SJCRH30 (cell line): ENCODE results near the gene PUS3. TPM values are rescaled to one million over a fixed set of nuclear protein-coding genes. Genes with fewer than 3 reads are reported as not detected.

Source experiments
- DNase-seq, 2 experiments: peaks; one replicate each; pipeline ENCODE4 v3.0.0-alpha.2; 2015 to 2020
- H3K27ac ChIP-seq: fragments of 250-450 bp; sonication (Bioruptor Pico); 2 replicates; pipeline ENCODE4 v1.5.1; 2020; ENCODE audit warnings: mild to moderate bottlenecking, moderate library complexity
- H3K27me3 ChIP-seq: fragments of 250-450 bp; sonication (Bioruptor Pico); 2 replicates; pipeline ENCODE4 v1.5.1; 2020; ENCODE audit warnings: mild to moderate bottlenecking, moderate library complexity
- H3K36me3 ChIP-seq: fragments of 250-450 bp; sonication (Bioruptor Pico); 2 replicates; pipeline ENCODE4 v1.5.1; 2020; ENCODE audit warnings: mild to moderate bottlenecking, moderate library complexity
- H3K4me1 ChIP-seq: fragments of 250-450 bp; sonication (Bioruptor Pico); 2 replicates; pipeline ENCODE4 v1.5.1; 2020; ENCODE audit warnings: mild to moderate bottlenecking, moderate library complexity
- H3K4me3 ChIP-seq: fragments of 250-450 bp; sonication (Bioruptor Pico); 2 replicates; pipeline ENCODE4 v1.5.1; 2020; ENCODE audit warnings: mild to moderate bottlenecking, moderate library complexity
- H3K9me3 ChIP-seq: fragments of 250-450 bp; sonication (Bioruptor Pico); replicated peaks from 2 replicates; pipeline ENCODE4 v1.5.1; 2020; ENCODE audit warnings: mild to moderate bottlenecking, moderate library complexity
- total RNA-seq: library from RNA; depleted of rRNA; stranded (reverse); fragments of >200 nt; shearing (Covaris generic); gene quantifications from 2 replicates; pipeline ENCODE4 v1.2.3, GENCODE V29; 2014; rRNA removed

The PUS3 gene, protein sequence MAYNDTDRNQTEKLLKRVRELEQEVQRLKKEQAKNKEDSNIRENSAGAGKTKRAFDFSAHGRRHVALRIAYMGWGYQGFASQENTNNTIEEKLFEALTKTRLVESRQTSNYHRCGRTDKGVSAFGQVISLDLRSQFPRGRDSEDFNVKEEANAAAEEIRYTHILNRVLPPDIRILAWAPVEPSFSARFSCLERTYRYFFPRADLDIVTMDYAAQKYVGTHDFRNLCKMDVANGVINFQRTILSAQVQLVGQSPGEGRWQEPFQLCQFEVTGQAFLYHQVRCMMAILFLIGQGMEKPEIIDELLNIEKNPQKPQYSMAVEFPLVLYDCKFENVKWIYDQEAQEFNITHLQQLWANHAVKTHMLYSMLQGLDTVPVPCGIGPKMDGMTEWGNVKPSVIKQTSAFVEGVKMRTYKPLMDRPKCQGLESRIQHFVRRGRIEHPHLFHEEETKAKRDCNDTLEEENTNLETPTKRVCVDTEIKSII
- total RNA-seq = 10.1 and 10.3 TPM in 2 replicates

- peak within 1 kb of the TSS; percentile 65 for H3K4me3 ChIP-seq
- no peaks in the 10 kb centered on the region for H3K27me3 ChIP-seq
- no peaks in the 10 kb centered on the region for H3K36me3 ChIP-seq
- H3K4me1 ChIP-seq = no peaks in the 10 kb centered on the region
- no peaks in the 10 kb centered on the region for H3K9me3 ChIP-seq
- peak within 1 kb of the TSS; percentile 9; the same call in 1 of the 2 replicates for H3K27ac ChIP-seq
- peak; percentile 83 to 85 for DNase-seq
Measured at GRCh38 chr11:125902927-125903710, at the start of gene PUS3. Gene PUS3, minus strand, starts transcription at chr11:125903206. Its CDS starts 6,922 bp downstream, at chr11:125896284.

DNA sequence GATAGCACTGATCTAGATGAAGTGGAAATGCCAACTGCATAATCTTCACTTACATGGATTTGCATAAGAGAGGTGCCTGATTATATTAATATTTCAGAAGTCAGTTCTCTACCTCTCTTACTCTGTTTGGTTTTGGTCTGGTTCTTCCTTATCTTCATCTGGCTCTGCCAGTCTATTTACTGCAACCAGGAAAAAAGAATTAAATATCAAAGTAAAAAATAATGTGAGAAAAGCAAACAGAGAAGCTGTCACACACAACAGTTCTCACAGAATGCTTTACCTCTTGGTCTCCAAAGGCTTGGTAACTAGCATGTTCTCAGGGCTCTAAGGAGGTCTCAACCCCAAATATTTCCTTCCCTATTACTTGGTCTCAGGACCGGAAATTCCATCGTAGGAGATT is 49.6 kb upstream of the PUS3 start:
- H3K27me3 ChIP-seq = no peaks in the 10 kb centered on the region
- no peak for DNase-seq
- no peak overlapping the region for H3K4me3 ChIP-seq
- H3K36me3 ChIP-seq = peaks cover 13% of the 10 kb centered on the region
- H3K9me3 ChIP-seq = no peaks in the 10 kb centered on the region
- H3K4me1 ChIP-seq = no peaks in the 10 kb centered on the region
- H3K27ac ChIP-seq = no peak overlapping the region

DNA sequence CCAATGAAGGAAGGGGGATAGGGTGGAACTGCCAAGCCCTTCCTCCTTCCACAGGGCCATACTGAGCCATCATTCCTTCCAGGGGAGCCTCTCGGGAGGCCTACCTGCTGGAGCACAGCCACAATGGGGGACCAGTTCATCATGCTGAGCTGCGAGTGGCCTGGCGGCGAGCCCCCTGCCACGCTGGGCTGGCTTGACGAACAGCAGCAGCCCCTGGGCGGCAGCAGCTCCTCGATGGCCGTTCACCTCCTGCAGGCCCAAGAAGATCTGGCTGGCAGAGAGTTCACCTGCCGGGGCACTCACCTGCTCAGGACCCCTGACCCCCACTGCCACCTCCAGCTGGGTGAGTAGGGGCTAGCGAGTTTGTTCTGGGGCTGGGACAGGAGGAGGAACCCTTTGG is 48.7 kb upstream of the PUS3 start:
- DNase-seq = no peak
- H3K4me3 ChIP-seq = no peak overlapping the region
- peaks cover 11% of the 10 kb centered on the region for H3K36me3 ChIP-seq
- no peaks in the 10 kb centered on the region for H3K4me1 ChIP-seq
- no peak overlapping the region for H3K27ac ChIP-seq
- H3K27me3 ChIP-seq = no peaks in the 10 kb centered on the region
- H3K9me3 ChIP-seq = no peaks in the 10 kb centered on the region

GRCh38 chr11:125950696-125951651 is 48.0 kb upstream of the PUS3 start:
- no peaks in the 10 kb centered on the region for H3K4me1 ChIP-seq
- no peak for DNase-seq
- peaks cover 6% of the 10 kb centered on the region for H3K36me3 ChIP-seq
- H3K9me3 ChIP-seq = no peaks in the 10 kb centered on the region
- H3K27me3 ChIP-seq = no peaks in the 10 kb centered on the region
- H3K4me3 ChIP-seq = no peak overlapping the region
- no peak overlapping the region for H3K27ac ChIP-seq

DNA sequence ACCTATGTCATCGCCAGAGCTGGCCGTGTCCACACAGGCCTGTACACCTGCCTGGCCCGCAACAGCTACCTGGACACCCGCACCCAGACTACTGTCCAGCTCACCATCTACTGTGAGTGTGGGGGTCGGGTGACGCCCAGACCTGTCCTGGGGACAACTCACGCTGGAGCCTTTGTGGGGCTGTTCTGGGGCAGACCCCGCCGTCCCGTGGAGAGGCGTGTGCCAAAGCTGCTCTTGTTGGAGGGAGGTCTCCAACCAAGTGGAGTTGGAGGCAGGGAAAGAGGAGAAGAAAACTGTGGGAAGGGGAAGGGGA is 47.1 kb upstream of the PUS3 start:
- no peaks in the 10 kb centered on the region for H3K4me1 ChIP-seq

DNA sequence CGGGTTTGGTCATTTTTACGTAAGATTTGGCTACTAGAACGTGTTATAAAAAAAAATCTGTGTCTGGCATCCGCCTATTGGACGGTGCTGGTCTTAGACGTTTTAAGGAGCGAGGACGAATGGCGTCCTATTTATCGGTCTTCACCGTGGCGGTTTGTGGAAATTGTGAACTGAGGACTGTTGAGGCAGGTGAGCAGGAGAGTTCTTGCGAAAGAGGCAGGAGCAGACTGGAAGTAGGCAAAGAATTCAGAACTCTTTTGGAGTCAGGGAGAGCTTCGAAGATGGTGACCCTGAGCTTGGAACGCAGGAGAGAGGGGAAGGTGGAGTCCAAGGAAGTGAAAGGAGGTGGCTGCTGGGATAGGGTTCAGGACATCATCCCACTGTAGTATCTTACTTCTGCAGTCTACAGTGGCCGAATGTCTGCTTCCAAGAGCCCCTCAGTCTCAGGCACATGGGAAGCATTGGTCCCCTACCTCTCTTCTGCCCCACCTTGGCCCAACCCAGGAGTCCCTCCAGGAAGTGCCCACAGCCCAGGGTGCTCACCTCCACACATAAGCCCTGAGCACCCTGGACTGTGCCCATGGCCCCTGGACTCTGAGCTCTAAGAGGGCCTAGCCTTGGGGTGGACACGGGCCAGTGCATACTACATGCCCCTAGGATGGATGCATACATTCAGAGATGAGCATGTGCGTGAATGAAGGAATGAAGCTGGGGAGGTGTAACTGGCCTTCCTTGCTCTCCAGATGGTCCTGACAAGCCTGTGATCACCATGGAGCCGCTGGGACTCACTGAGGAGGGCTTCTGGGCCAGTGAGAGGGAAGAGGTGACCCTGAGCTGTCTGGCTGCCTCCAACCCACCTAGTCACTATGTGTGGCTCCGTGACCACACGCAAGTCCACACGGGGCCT is 46.5 kb upstream of the PUS3 start:
- no peaks in the 10 kb centered on the region for H3K9me3 ChIP-seq
- no peak overlapping the region for H3K27ac ChIP-seq
- no peaks in the 10 kb centered on the region for H3K36me3 ChIP-seq
- H3K27me3 ChIP-seq = no peaks in the 10 kb centered on the region
- H3K4me3 ChIP-seq = no peak overlapping the region
- DNase-seq = no peak
- H3K4me1 ChIP-seq = no peaks in the 10 kb centered on the region

More for the DNA sequence above, 47.1 kb upstream of the PUS3 start:
- Histone ChIP-seq H3K36me3 (no peaks in the 10 kb centered on the region), H3K4me3 (no peak overlapping the region), H3K27ac (no peak overlapping the region), H3K9me3 (no peaks in the 10 kb centered on the region), H3K27me3 (no peaks in the 10 kb centered on the region)
- no peak for DNase-seq

DNA sequence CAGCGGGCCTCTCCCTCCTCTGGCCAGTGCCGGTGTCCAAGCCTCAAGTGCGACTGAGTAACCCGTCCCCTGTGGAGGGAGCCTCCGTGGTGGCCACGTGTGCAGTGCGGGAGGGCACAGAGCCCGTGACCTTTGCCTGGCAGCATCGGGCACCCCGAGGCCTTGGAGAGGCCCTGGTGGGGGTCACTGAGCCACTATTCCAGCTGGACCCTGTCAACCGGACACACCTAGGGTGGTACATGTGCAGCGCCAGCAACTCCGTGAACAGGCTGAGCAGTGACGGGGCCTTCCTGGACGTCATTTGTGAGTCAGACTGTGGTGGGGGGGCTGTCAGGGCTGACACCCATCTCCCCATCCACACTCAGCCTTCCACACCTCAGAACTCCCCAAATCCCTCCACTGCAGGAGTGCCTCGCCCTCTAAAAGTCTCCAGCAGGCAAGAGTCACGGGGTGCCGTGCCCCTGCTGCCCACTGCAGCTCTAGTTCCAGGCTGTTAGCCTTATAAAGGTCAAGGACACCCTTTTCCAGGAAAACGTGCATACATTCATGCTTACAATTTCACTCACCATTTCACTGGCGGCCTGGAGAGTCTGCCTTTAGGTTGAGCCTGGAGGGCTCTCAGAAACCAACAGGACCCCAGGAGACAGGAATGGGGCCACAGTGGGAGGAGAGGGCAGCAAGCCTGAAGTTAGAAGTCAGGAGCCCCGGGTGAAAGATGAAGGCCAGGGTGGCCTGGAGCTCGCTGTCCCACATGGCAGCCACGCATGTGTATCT is 45.5 kb upstream of the PUS3 start:
- Histone ChIP-seq H3K9me3 (no peaks in the 10 kb centered on the region), H3K27ac (no peak overlapping the region), H3K36me3 (no peaks in the 10 kb centered on the region), H3K4me1 (no peaks in the 10 kb centered on the region), H3K4me3 (no peak overlapping the region), H3K27me3 (no peaks in the 10 kb centered on the region)
- DNase-seq = no peak

DNA sequence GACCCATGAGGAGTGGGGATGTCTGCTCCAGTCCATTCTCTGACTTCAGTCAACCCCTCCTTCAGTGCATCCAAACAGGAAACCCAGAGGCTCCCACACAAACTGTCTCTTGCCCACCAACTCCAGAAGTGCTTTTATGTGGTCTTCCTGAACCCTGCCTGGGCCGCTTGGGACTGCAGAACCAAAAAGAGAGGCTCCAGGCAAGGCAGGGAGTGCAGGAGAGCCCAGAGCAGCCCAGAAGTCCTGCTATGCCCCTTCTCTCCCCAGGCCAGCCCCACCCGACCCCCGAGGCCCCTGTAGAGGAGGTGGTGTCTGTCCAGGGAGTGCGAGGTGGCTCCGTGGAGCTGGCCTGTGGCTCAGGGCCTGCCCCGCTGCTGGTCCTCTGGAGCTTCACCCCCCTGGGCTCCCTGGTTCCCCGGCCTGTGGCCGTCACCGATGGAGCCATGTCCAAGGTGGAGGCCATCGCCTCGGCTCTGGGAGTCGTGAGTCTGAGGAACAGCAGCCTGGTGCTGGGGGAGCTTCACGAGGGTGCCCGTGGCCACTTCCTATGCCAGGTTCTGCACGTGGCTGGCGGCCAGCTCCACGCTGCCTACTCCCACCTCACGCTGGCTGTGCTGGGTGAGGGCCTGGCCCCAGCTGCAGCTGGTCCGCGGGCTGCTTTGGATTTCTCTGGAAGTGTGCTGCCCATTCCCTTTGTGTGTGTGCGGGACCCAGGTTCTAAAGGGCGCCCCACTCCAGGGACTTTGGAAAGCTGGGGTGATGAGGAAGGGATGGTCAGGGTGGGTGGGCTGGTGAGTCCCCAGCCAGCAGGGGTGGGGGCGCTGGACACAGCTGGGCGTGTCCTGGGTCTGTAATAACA is 44.6 kb upstream of the PUS3 start:
- Histone ChIP-seq H3K27ac (no peak overlapping the region), H3K9me3 (no peaks in the 10 kb centered on the region), H3K27me3 (no peaks in the 10 kb centered on the region), H3K36me3 (no peaks in the 10 kb centered on the region), H3K4me3 (no peak overlapping the region), H3K4me1 (peaks cover 7% of the 10 kb centered on the region; the same call in 1 of the 2 replicates)
- no peak for DNase-seq

- H3K4me3 ChIP-seq = no peak overlapping the region
- peaks cover 8% of the 10 kb centered on the region; the same call in 1 of the 2 replicates for H3K4me1 ChIP-seq
- no peaks in the 10 kb centered on the region for H3K9me3 ChIP-seq
- no peaks in the 10 kb centered on the region for H3K36me3 ChIP-seq
- DNase-seq = no peak
- no peak overlapping the region for H3K27ac ChIP-seq
- H3K27me3 ChIP-seq = no peaks in the 10 kb centered on the region
Measured at GRCh38 chr11:125946712-125947418, 43.9 kb upstream of the PUS3 start.

DNA sequence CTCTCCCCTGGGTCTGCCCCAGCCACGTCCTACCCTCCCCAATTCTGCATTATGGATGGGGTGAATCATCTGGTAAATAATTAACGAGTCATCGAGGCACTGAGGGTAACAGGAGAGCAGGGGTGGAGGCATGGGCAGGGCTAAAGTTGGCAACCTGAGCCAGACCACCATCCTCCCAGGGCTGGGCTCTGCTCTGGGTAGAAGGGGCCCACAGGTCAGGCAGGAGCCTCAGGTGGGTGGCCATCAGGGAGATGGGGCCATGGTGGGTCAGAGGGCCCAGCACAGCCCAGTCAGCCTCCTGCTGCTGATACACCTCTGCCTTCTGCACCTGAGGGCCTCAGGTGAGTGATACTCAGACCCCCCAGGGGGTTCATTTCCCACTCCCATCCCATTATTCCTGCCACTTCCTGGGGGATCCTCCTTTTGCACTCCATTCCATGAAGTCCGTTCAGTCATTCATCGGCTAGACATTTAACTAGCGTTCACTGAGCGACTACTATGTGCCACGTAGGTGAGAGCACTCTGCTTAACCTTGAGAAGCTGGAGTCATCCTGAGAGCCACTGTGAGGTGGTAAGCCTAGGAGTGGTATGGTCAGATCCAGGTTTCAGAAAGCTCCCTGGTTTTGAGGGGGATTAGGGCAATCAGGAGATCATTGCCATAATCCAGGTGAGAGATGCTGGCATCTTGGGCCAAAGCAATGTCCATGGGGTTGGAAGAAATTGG is 43.0 kb upstream of the PUS3 start, which contains the start of gene VSIG10L2:
VSIG10L2 (plus strand) TSS at position 248 of the 724 bp plus-strand sequence; CDS start at position 260, 12 bp downstream.
- no peak within 1 kb of the TSS for H3K27ac ChIP-seq
- DNase-seq = no peak
- H3K36me3 ChIP-seq = no peaks in the 10 kb centered on the region
- H3K27me3 ChIP-seq = no peaks in the 10 kb centered on the region
- H3K4me1 ChIP-seq = peaks cover 14% of the 10 kb centered on the region
- no peak within 1 kb of the TSS for H3K4me3 ChIP-seq
- no peaks in the 10 kb centered on the region for H3K9me3 ChIP-seq

DNA sequence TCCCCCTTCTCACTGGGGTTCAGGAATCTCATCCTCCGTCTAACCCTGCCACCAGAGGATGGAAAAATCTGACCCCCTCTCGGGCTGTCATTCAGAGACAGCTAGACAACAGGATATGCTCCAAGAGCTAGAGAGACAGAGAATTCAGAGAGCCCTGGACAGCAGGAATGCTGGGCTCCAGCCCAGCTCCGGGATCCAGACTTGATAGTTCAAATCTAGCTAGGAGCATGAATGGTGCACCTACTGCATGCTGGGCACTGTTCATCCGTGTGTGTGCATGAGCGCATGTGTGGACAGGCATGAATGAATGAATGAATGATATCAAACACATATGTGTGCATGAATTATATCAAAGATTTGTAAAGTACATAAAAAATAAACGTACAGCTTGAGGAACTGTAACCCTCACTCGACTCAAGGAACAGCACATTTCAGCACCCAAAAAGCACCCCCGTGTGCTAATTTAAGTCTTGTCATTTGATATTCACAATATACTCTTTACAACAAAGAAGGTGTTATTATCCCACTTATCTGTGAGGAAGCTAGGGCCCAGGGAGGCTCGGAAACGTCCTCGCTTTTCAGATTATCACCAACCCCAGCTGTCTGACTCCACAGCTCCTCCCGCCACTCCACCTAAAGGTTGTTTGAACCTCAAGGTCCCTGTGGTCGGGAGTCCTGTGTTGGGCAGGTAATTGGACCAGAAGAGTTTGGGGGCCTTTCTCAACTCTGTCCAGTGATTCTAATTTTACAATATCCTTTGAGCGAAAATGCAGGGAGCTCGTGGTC is 42.2 kb upstream of the PUS3 start:
- H3K4me1 ChIP-seq = peaks cover 14% of the 10 kb centered on the region
- H3K9me3 ChIP-seq = no peaks in the 10 kb centered on the region
- no peak for DNase-seq
- no peak overlapping the region for H3K27ac ChIP-seq
- no peaks in the 10 kb centered on the region for H3K36me3 ChIP-seq
- H3K4me3 ChIP-seq = no peak overlapping the region
- H3K27me3 ChIP-seq = no peaks in the 10 kb centered on the region
